ENCODE data around the gene IGBP1. TPM values are rescaled to one million over a fixed set of nuclear protein-coding genes. Genes with fewer than 3 reads are reported as not detected.

Gene IGBP1
- 10 to 100 TPM; 65.2 to 79.5 TPM for total RNA-seq
- 10 to 100 TPM; 65.9 to 73.7 TPM for polyA plus RNA-seq (ENCODE audit: insufficient read length in 2 of 2)
- long read RNA-seq, donor 1, transcript IGBP1-201 (6 exons, 1,862 nt), result major isoform, 22 of 22 reads
- long read RNA-seq, donor 1, partial matches to known transcripts, result 0 of 22 reads
- long read RNA-seq, donor 1, other reads (novel, unspliced or antisense), result 0 of 22 reads
- long read RNA-seq, donor 2, transcript IGBP1-201 (6 exons, 1,862 nt), result major isoform, 13 of 13 reads
- long read RNA-seq, donor 2, partial matches to known transcripts, result 0 of 13 reads
- long read RNA-seq, donor 2, other reads (novel, unspliced or antisense), result 0 of 13 reads
- long read RNA-seq, donor 3, transcript IGBP1-201 (6 exons, 1,862 nt), result major isoform, 25 of 26 reads
- long read RNA-seq, donor 3, partial matches to known transcripts, result 0 of 26 reads
- long read RNA-seq, donor 3, other reads (novel, unspliced or antisense), result 0 of 26 reads
- long read RNA-seq, donor 4, transcript IGBP1-201 (6 exons, 1,862 nt), result major isoform, 46 of 94 reads
- long read RNA-seq, donor 4, partial matches to known transcripts, result 48 of 94 reads
- long read RNA-seq, donor 4, other reads (novel, unspliced or antisense), result 0 of 94 reads

DNA sequence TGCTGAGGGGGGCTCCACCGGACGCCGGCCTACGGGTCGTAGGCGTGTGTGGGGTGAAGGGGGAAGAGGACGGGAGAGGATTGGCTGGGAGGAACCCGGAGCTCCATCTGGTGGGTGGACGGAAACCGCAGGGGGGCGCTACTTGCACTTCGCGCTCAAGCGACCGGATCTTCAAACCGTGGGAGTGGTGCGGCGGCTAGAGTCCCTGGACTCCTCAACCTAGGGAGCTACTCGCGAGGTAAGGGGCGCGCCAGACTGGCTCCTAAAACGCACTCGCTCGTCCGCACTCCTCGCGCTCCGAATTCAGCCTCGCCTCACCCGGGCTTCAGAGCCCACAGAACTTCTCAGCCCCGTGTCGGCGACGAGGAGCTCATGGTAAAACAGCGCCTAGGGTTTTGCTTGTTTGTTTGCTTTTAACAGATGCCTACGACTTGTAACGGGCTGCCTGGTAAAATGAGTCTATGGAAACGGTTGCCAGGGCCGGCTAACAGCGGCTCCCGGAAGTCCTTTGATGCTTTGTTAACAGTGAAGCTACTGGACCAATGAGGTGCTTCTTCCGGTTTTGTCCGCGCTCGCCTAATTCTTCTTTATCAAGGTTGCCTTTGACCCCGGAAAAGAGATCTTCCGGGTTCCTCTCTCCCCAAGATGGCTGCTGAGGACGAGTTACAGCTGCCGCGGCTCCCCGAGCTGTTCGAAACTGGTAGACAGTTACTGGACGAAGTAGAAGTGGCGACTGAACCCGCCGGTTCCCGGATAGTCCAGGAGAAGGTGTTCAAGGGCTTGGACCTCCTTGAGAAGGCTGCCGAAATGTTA lies at the start of gene IGBP1:
Gene IGBP1, plus strand, starts transcription at position 145 of the 813 bp plus-strand sequence. Its CDS starts 501 bp downstream, at position 646.
- Histone ChIP-seq H3K9me3 (ENCODE audit: control insufficient read depth, insufficient read depth, low read length) (no peaks in the 10 kb centered on the region), H3K27me3 (ENCODE audit: control insufficient read depth, insufficient read depth, low read length) (no peaks in the 10 kb centered on the region), H3K36me3 (ENCODE audit: control insufficient read depth, insufficient read depth, low read length) (peaks cover 2% of the 10 kb centered on the region), H3K4me3 (ENCODE audit: low read depth, low read length) (peak within 1 kb of the TSS; percentile 82), H3K27ac (ENCODE audit: low read depth, low read length) (peak within 1 kb of the TSS; percentile 91), H3K4me1 (ENCODE audit: control insufficient read depth, insufficient read depth, low read length) (peaks cover 7% of the 10 kb centered on the region)
- 29% methylated on average over 59 of the region's 59 CpGs for WGBS (ENCODE audit: insufficient coverage)
- DNase-seq (ENCODE audit: low read depth in 4 of 6, low spot score in 6 of 6), result peak in 5 of 6 donors; percentile 52 to 97 (median 82)

DNA sequence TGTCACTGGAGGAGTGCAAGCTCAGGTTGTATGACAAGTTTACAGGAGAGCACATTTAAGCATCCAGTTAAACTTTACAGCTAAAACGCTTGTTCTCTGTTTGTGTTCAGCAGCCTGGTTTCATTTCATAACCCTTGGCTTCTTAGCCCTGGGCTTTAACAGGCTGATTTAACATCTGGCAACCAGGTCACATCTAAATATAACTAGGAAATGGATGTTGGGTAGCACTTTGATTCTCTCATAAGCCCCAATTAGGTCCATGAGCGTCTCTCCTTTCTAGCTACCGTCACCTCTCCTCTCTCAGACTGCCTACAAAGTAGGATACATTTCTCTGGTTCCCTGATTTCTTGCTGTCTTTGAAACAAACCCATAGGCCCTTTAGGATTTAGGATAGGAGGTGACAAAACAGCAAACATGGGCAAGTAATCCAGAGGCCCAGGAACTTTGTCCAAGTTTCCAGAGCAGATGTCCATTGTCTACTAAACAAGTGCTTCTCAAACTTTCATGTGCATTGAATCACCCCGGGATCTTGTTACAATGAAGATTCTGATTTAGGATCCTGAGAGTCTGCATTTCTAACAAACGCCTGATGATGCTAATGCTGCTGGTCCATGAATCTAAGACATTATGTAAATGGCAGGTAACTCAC lies 48.5 kb upstream of the IGBP1 start:
- Histone ChIP-seq H3K27me3 (ENCODE audit: control insufficient read depth, insufficient read depth, low read length) (no peaks in the 10 kb centered on the region), H3K9me3 (ENCODE audit: control insufficient read depth, insufficient read depth, low read length) (no peaks in the 10 kb centered on the region), H3K36me3 (ENCODE audit: control insufficient read depth, insufficient read depth, low read length) (no peaks in the 10 kb centered on the region), H3K27ac (ENCODE audit: low read depth, low read length) (no peak overlapping the region), H3K4me3 (ENCODE audit: low read depth, low read length) (no peak overlapping the region), H3K4me1 (ENCODE audit: control insufficient read depth, insufficient read depth, low read length) (no peaks in the 10 kb centered on the region)
- whole genome bisulfite sequencing (ENCODE audit: insufficient coverage), result 55% methylated on average over 2 of the region's 5 CpGs
- no peak for DNase-seq (ENCODE audit: low read depth in 4 of 6, low spot score in 6 of 6)

DNA sequence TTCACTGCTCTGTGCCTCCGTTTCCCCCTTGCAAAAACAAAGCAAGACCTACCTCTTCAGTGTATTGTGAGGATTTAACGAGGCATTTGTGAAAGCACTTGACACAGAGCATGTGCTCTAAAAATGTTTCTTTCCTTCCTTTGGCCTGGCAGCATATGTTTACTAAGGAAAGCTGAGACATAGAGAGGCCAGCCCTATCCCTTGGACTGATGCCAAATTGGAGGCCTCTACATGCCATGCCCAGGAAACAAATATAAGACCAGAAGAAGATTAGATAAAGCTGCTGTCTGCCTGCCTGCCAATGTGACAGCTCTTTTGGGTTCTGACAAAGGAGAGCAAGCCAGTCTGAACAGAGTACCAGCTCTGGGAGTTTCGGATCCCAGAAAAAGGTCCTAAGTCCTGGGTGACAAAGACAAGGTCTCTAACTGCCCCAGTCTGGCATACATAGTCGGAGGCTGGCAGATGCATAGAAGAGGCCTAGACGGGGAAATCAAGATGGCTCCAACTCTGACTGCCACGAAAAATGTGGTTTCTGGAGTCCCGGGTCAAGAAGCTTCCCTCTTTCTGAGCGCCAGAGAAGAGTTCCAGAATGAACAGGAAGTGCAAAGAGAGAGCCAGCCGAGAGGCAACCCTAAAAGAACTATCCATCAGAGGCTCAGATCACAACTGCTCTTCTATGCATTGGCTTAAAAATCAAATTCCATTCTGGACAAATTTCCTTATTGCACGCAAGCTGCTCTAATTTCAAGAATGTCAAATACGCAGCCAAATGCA lies 45.2 kb upstream of the IGBP1 start:
- DNase-seq (ENCODE audit: low read depth in 4 of 6, low spot score in 6 of 6), result peak in 2 of 6 donors; percentile 6 to 37
- no peaks in the 10 kb centered on the region for H3K4me1 ChIP-seq (ENCODE audit: control insufficient read depth, insufficient read depth, low read length)
- 52% methylated on average over 10 of the region's 11 CpGs for WGBS (ENCODE audit: insufficient coverage)
- no peak overlapping the region for H3K27ac ChIP-seq (ENCODE audit: low read depth, low read length)
- no peaks in the 10 kb centered on the region for H3K27me3 ChIP-seq (ENCODE audit: control insufficient read depth, insufficient read depth, low read length)
- no peaks in the 10 kb centered on the region for H3K9me3 ChIP-seq (ENCODE audit: control insufficient read depth, insufficient read depth, low read length)
- H3K4me3 ChIP-seq (ENCODE audit: low read depth, low read length), result no peak overlapping the region
- no peaks in the 10 kb centered on the region for H3K36me3 ChIP-seq (ENCODE audit: control insufficient read depth, insufficient read depth, low read length)

DNA sequence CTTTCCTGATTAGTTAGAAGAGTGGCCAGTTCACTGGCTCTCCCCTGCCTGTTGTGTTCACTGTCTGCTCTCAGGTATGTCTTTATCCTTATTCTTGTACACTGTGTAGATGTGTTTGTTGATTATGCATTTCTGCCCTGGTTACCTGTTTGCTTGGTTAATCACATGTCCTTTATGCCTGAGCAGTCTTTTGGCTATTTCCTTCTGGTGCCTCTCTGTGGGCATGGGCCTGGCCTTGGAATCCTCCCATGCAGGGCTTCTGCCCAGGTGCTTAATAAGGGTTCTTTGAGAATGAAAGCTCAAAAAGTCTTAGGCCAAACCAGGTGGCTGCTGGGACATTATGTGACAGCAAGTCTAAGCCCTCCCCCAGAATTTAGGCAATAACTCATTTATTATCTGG lies 44.5 kb upstream of the IGBP1 start:
- no peak overlapping the region for H3K27ac ChIP-seq (ENCODE audit: low read depth, low read length)
- H3K9me3 ChIP-seq (ENCODE audit: control insufficient read depth, insufficient read depth, low read length), result no peaks in the 10 kb centered on the region
- H3K4me1 ChIP-seq (ENCODE audit: control insufficient read depth, insufficient read depth, low read length), result no peaks in the 10 kb centered on the region
- DNase-seq (ENCODE audit: low read depth in 4 of 6, low spot score in 6 of 6), result no peak
- H3K36me3 ChIP-seq (ENCODE audit: control insufficient read depth, insufficient read depth, low read length), result no peaks in the 10 kb centered on the region
- no peak overlapping the region for H3K4me3 ChIP-seq (ENCODE audit: low read depth, low read length)
- H3K27me3 ChIP-seq (ENCODE audit: control insufficient read depth, insufficient read depth, low read length), result no peaks in the 10 kb centered on the region

DNA sequence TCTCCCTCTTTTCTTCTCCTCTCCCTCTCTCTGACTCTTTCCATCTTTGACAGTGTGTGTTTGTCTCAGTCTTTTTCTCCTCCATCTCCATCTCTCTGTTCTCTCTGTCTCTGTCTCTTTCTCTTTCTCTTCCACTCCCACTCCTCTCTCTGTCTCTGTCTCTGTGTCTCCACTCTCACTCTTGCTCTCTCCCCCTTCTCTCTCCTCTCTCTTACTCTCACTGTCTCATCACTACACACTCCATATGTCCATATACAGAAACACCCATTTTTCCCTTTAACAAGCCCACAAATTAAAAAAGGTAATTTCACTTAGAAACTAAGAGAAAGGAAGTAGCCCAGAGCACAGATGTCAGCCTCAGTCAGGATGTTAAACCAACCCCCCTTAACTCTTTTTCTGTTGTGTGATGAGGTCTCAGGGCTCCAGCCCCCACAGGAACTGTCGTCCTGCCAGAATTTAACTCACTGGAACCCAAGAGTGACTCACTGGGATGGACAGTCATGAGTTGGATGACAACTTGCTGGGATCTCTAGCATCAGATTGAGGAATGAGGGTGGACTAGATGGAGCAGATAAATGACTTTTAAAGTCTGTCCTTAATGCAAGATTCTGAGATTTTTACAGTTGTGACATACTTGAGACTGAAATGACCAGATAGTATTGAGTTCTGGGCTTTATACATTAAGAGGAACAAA lies 43.5 kb upstream of the IGBP1 start:
- no peaks in the 10 kb centered on the region for H3K4me1 ChIP-seq (ENCODE audit: control insufficient read depth, insufficient read depth, low read length)
- WGBS (ENCODE audit: insufficient coverage), result 57% methylated on average over 1 of the region's 1 CpG
- H3K4me3 ChIP-seq (ENCODE audit: low read depth, low read length), result no peak overlapping the region
- DNase-seq (ENCODE audit: low read depth in 4 of 6, low spot score in 6 of 6), result no peak
- no peaks in the 10 kb centered on the region for H3K36me3 ChIP-seq (ENCODE audit: control insufficient read depth, insufficient read depth, low read length)
- H3K27ac ChIP-seq (ENCODE audit: low read depth, low read length), result no peak overlapping the region
- H3K9me3 ChIP-seq (ENCODE audit: control insufficient read depth, insufficient read depth, low read length), result no peaks in the 10 kb centered on the region
- no peaks in the 10 kb centered on the region for H3K27me3 ChIP-seq (ENCODE audit: control insufficient read depth, insufficient read depth, low read length)

DNA sequence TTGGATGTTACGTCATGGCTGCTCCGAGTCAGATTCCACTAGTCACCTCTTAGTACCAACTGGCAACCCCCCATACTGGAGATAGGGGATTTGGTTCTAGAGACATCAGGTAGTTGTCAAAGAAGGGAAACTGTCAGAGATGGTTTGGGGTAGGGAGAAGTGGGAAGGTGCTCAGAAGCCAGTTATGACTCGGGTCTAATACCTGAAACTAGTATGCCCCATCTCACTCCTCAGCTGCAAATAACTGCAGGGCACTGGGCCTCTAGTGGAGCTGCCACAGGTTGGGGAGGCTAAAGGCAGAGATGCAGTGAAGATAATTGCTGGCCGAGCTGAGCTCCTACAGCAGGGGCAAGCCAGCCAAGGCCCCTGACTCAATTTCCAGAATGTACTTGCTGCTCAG lies 41.0 kb upstream of the IGBP1 start:
- H3K36me3 ChIP-seq (ENCODE audit: control insufficient read depth, insufficient read depth, low read length), result no peaks in the 10 kb centered on the region
- no peak overlapping the region for H3K4me3 ChIP-seq (ENCODE audit: low read depth, low read length)
- DNase-seq (ENCODE audit: low read depth in 4 of 6, low spot score in 6 of 6), result no peak
- H3K27me3 ChIP-seq (ENCODE audit: control insufficient read depth, insufficient read depth, low read length), result no peaks in the 10 kb centered on the region
- H3K27ac ChIP-seq (ENCODE audit: low read depth, low read length), result no peak overlapping the region
- H3K4me1 ChIP-seq (ENCODE audit: control insufficient read depth, insufficient read depth, low read length), result no peaks in the 10 kb centered on the region
- WGBS (ENCODE audit: insufficient coverage), result 60% methylated on average over 1 of the region's 4 CpGs
- H3K9me3 ChIP-seq (ENCODE audit: control insufficient read depth, insufficient read depth, low read length), result no peaks in the 10 kb centered on the region

DNA sequence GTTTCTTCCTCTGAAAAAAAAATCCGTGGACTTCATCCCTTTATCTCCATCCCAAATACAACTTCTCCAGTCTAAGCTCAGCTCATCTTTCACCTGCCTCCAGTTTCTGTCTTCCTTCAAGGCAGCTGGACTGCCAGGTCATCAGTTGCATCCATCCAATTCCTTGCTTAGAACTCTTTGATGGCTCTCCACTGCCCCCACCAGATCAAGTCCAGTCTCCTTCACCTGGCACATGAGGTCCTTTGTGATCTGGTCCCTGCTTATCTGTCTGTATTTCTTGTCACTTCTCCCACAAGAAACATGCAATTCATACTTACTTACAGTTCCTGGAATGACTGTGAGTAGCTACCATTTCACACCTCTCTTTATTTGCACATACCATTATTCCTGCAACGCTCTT lies 37.2 kb upstream of the IGBP1 start:
- H3K4me1 ChIP-seq (ENCODE audit: control insufficient read depth, insufficient read depth, low read length), result no peaks in the 10 kb centered on the region
- H3K9me3 ChIP-seq (ENCODE audit: control insufficient read depth, insufficient read depth, low read length), result no peaks in the 10 kb centered on the region
- WGBS (ENCODE audit: insufficient coverage), result 61% methylated on average over 2 of the region's 2 CpGs
- no peak overlapping the region for H3K4me3 ChIP-seq (ENCODE audit: low read depth, low read length)
- DNase-seq (ENCODE audit: low read depth in 4 of 6, low spot score in 6 of 6), result peak in 1 of 6 donors; percentile 15
- H3K27me3 ChIP-seq (ENCODE audit: control insufficient read depth, insufficient read depth, low read length), result no peaks in the 10 kb centered on the region
- no peaks in the 10 kb centered on the region for H3K36me3 ChIP-seq (ENCODE audit: control insufficient read depth, insufficient read depth, low read length)
- H3K27ac ChIP-seq (ENCODE audit: low read depth, low read length), result no peak overlapping the region

DNA sequence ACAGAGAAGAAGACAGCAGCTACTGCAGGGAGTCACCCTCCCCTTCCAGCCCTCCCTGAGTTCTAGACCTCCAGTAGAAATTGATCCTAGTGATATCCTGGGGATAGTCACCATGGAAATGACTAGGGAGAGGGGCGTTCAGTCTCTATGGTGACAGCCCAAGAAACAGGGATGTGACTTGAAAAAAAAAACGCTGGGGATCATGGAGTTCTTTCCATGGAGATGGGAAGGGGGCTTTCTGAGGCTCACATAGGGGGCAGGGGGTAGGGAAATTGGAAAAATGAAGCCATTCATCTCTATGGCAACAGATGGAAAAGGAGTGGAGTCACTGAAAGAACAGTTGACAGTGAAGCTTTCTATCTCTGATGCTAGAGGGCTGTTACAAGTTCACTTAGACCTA lies 28.0 kb upstream of the IGBP1 start:
- Histone ChIP-seq H3K36me3 (ENCODE audit: control insufficient read depth, insufficient read depth, low read length) (no peaks in the 10 kb centered on the region), H3K9me3 (ENCODE audit: control insufficient read depth, insufficient read depth, low read length) (no peaks in the 10 kb centered on the region), H3K4me1 (ENCODE audit: control insufficient read depth, insufficient read depth, low read length) (no peaks in the 10 kb centered on the region), H3K4me3 (ENCODE audit: low read depth, low read length) (no peak overlapping the region), H3K27ac (ENCODE audit: low read depth, low read length) (no peak overlapping the region), H3K27me3 (ENCODE audit: control insufficient read depth, insufficient read depth, low read length) (no peaks in the 10 kb centered on the region)
- WGBS (ENCODE audit: insufficient coverage), result 21% methylated on average over 2 of the region's 2 CpGs
- DNase-seq (ENCODE audit: low read depth in 4 of 6, low spot score in 6 of 6), result peak in 2 of 6 donors; percentile 11 to 52

Measured in spinal cord (tissue), 10 donors.